Stomach (tissue), 9 donors: ENCODE results near the gene CLECL1. TPM values are rescaled to one million over a fixed set of nuclear protein-coding genes. Genes with fewer than 3 reads are reported as not detected.

Source experiments
- DNase-seq, 2 donors: peaks; one replicate each; pipeline versions ENCODE4 v3.0.0 to v3.0.0-alpha.2; 2013 to 2019
- H3K27ac ChIP-seq, 5 donors: fragments of 200-600 bp in 4 of 5; sonication (generic) in 4 of 5; one replicate each; pipeline ENCODE4 v1.5.1; 2013 to 2019; ENCODE audit warnings: mild to moderate bottlenecking in 1 of 5, moderate library complexity in 1 of 5
- H3K27me3 ChIP-seq, 3 donors: fragments of 200-600 bp; sonication (generic); one replicate each; pipeline ENCODE4 v1.5.1; 2017 to 2019; ENCODE audit warnings: mixed run types in 1 of 3
- H3K36me3 ChIP-seq, 4 donors: fragments of 200-600 bp; sonication (generic); 1 replicate in 3 of 4; 2 replicates in 1 of 4; pipeline ENCODE4 v1.5.1; 2016 to 2019
- H3K4me1 ChIP-seq, 4 donors: fragments of 200-600 bp; sonication (generic); one replicate each; pipeline ENCODE4 v1.5.1; 2016 to 2019
- H3K4me3 ChIP-seq, 4 donors: fragments of 200-600 bp; sonication (generic) in 3 of 4; one replicate each; pipeline ENCODE4 v1.5.1; 2016 to 2019; ENCODE audit warnings: mild to moderate bottlenecking in 1 of 4
- H3K9me3 ChIP-seq, 4 donors: fragments of 200-600 bp; sonication (generic); one replicate each; pipeline ENCODE4 v1.5.1; 2016 to 2019
- EP300 ChIP-seq: sonication (generic); formaldehyde crosslinking; IDR thresholded peaks from one replicate; pipeline ENCODE4 v1.6.1; 2017; ENCODE audit warnings: antibody characterized with exemption
- POLR2A ChIP-seq, 4 donors: fragments of 450-650 bp; IDR thresholded peaks; one replicate each; pipeline ENCODE4 v1.6.1; 2016; ENCODE audit warnings: antibody characterized with exemption in 4 of 4, control low read depth in 2 of 4, mild to moderate bottlenecking in 1 of 4, moderate library complexity in 1 of 4
- POLR2AphosphoS5 ChIP-seq, 3 donors: sonication (generic); formaldehyde crosslinking; IDR thresholded peaks; one replicate each; pipeline ENCODE4 v1.6.1; 2016; ENCODE audit warnings: antibody characterized with exemption in 3 of 3
- WGBS, 5 donors: extraction: QIAGEN DNeasy Blood & Tissue Kit in 3 of 5; methylation state at CpG; one replicate each; pipeline versions ENCODE4 v1.1.5 to v1.1.7; 2013 to 2018; 5-methylcytosine and 5-hydroxymethylcytosine counted together
- intact Hi-C: fragments of 100-400 bp; cut with DNase I; formaldehyde crosslinking; loops from one replicate; pipeline ENCODE4 v1.15.1; 2023; ENCODE audit warnings: low total_unique reads
- polyA plus RNA-seq, 3 donors: library from polyadenylated mRNA; stranded (reverse); fragments of 200-250 nt; gene quantifications; one replicate each; pipeline ENCODE4 v1.2.3, GENCODE V29; 2013
- total RNA-seq, 5 donors: library from RNA; depleted of rRNA; stranded (reverse); fragments of >200 nt; gene quantifications; one replicate each; pipeline versions ENCODE4 v1.1.0 to v1.2.3, GENCODE V29; 2014 to 2016
- TF ChIP-seq, protein P1 (sequence below), 7 experiments: fragments of 450-650 bp in 4 of 7; fragments of 200-600 bp in 3 of 7; sonication (generic) in 3 of 7; IDR thresholded peaks; one replicate each; pipeline ENCODE4 v1.5.1; 2016 to 2019; ENCODE audit warnings: antibody characterized with exemption in 7 of 7, control low read depth in 2 of 7, mild to moderate bottlenecking in 1 of 7
- donor health status: healthy with polysubstance abuse.
- donor health status: Bipolar disorder and iron deficiency.
- donor health status: healthy.

CLECL1 gene
- total and polyA plus RNA-seq, 8 donors = 1.0 to 3.5 (median 1.7) TPM; not detected in 5

DNA sequence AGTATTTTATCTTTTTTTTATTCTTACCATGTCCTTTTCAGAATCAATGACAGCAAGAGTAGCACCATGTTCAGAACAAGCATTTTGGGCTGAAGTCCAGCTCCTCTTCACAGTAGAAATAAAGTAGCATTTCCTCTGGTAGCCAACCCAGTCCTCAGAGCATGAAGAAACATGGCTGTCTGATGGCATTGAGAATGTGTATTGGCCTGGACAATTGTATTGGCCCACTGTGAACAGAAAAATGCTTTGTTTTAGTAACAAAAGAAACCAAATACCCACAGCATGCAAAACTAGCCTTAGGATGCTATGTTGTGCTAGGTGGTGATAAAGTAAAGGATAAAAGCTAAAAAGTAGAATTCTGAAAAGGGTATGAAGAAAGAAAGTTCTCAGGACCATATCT, 22.1 kb upstream of the CLECL1 start:
- no peak for TF ChIP-seq EP300
- TF ChIP-seq, protein P1, sequence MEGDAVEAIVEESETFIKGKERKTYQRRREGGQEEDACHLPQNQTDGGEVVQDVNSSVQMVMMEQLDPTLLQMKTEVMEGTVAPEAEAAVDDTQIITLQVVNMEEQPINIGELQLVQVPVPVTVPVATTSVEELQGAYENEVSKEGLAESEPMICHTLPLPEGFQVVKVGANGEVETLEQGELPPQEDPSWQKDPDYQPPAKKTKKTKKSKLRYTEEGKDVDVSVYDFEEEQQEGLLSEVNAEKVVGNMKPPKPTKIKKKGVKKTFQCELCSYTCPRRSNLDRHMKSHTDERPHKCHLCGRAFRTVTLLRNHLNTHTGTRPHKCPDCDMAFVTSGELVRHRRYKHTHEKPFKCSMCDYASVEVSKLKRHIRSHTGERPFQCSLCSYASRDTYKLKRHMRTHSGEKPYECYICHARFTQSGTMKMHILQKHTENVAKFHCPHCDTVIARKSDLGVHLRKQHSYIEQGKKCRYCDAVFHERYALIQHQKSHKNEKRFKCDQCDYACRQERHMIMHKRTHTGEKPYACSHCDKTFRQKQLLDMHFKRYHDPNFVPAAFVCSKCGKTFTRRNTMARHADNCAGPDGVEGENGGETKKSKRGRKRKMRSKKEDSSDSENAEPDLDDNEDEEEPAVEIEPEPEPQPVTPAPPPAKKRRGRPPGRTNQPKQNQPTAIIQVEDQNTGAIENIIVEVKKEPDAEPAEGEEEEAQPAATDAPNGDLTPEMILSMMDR (IDR thresholded peaks at IDR 0.05) = no peak
- no peak for TF ChIP-seq POLR2A (IDR thresholded peaks at IDR 0.05)
- no peak for TF ChIP-seq POLR2AphosphoS5 (IDR thresholded peaks at IDR 0.05)
- no peak for DNase-seq
- intact Hi-C loops = no loop called here

DNA sequence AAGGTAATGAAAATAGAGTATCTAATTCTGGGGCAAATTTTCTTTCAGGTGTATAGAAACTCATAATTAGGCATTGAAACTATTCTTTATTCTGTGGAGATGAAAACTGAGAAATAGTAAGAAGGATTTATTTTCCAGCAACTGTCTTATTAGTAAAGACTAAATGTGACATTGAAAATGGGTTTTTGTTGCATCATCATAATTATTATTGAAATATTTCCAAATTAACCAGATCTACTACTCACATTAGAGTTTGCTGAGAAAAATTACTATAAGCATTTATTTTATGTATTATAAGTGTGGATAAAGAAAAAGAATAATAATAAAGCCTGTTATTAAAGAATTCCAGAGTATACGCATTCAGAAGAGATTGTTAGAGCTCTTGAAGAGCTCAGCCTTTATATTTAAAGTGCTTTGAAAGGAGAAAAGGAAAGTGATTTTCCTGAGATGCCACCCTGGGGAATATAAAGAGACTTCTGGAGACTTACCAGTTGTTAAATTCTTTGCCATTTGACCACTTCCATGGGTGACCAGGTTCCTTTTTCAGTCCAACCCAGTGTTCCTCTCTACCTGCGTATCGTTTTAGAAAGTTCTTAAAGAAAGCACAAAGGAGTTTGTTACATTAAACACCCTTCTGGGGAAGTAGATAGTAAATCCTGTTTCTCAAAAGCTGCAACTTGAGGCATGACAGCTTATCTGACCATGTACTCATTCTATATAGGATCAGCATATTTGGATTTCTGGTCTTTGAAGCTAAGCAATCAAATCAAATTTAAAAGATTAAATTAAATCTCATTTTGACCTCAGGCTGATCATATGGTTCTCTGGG, 21.4 kb upstream of the CLECL1 start:
- H3K4me1 ChIP-seq = peaks cover 0 to 14% (median 4%) of the 10 kb centered on the region in 4 donors
- TF ChIP-seq EP300 (no peak), POLR2AphosphoS5 (IDR thresholded peaks at IDR 0.05) (no peak), POLR2A (IDR thresholded peaks at IDR 0.05) (no peak)
- TF ChIP-seq, protein P1 (IDR thresholded peaks at IDR 0.05) = no peak
- intact Hi-C loops = no loop called here
- no peak overlapping the region for H3K27ac ChIP-seq
- WGBS, 5 donors = 73 to 81% (median 76%) methylated on average over 3 of the region's 3 CpGs
- no peak overlapping the region for H3K4me3 ChIP-seq
- no peaks in the 10 kb centered on the region for H3K36me3 ChIP-seq
- no peaks in the 10 kb centered on the region for H3K9me3 ChIP-seq
- no peak for DNase-seq
- H3K27me3 ChIP-seq = peaks cover 0 to 3% (median 0%) of the 10 kb centered on the region in 3 donors

More for the DNA sequence above, 22.1 kb upstream of the CLECL1 start:
- peaks cover 0 to 3% (median 0%) of the 10 kb centered on the region in 3 donors for H3K27me3 ChIP-seq
- H3K4me3 ChIP-seq = no peak overlapping the region
- H3K36me3 ChIP-seq = no peaks in the 10 kb centered on the region
- no peak overlapping the region for H3K27ac ChIP-seq
- peaks cover 0 to 14% (median 4%) of the 10 kb centered on the region in 4 donors for H3K4me1 ChIP-seq
- no peaks in the 10 kb centered on the region for H3K9me3 ChIP-seq

DNA sequence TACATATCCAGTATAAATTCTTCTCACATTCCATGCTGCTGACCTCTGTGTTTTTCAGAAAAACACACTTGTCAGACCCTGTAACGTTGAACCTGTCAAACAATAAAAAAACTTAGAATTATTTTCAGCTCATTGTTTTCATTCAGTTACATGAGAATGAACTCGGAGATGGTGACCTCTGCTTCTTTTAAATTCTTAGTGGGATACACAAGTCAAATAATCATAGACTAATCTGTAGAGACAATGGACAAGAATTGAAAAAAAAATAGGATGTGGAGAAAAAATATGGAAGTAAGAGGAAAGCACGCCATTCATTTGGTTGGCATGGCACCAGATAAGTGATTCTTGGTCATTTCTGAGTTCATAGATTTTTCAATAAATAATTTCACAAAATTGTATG, 20.6 kb upstream of the CLECL1 start:
- H3K9me3 ChIP-seq = no peaks in the 10 kb centered on the region
- no peaks in the 10 kb centered on the region for H3K36me3 ChIP-seq
- TF ChIP-seq POLR2A (IDR thresholded peaks at IDR 0.05) (no peak), EP300 (no peak), POLR2AphosphoS5 (IDR thresholded peaks at IDR 0.05) (no peak)
- TF ChIP-seq, protein P1 (IDR thresholded peaks at IDR 0.05) = no peak
- 67 to 79% (median 71%) methylated on average over 3 of the region's 3 CpGs for WGBS, 5 donors
- intact Hi-C loops = no loop called here
- H3K4me3 ChIP-seq = no peak overlapping the region
- no peak overlapping the region for H3K27ac ChIP-seq
- peaks cover 0 to 14% (median 4%) of the 10 kb centered on the region in 4 donors for H3K4me1 ChIP-seq
- peaks cover 0 to 3% (median 0%) of the 10 kb centered on the region in 3 donors for H3K27me3 ChIP-seq
- no peak for DNase-seq

DNA sequence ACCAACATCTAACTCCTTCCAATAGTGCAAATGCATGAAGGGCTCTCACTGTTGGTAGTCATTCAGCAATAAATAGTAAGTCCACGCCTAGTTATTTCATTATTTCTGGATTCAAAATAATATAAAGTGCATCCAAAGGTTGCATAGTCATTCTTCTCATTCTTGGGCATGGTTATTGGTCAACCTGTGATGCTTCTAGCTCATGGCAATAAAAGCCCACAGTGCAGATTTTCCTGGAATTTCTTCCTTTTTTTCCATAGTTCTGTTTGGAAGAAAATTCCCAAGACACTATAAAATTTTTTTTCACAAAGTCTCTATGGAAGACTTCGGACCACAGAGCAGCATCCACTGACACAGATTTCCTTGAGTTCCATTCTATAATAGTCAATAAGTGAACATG, 20.2 kb upstream of the CLECL1 start:
- H3K4me1 ChIP-seq = peaks cover 0 to 14% (median 4%) of the 10 kb centered on the region in 4 donors
- H3K27me3 ChIP-seq = peaks cover 0 to 3% (median 0%) of the 10 kb centered on the region in 3 donors
- DNase-seq = no peak
- no peak for TF ChIP-seq EP300
- TF ChIP-seq, protein P1 (IDR thresholded peaks at IDR 0.05) = no peak
- no peak overlapping the region for H3K27ac ChIP-seq
- intact Hi-C loops = no loop called here
- WGBS, 5 donors = 61 to 71% (median 65%) methylated on average over 2 of the region's 2 CpGs
- H3K9me3 ChIP-seq = no peaks in the 10 kb centered on the region
- no peaks in the 10 kb centered on the region for H3K36me3 ChIP-seq
- no peak overlapping the region for H3K4me3 ChIP-seq
